ENCODE measurements around the gene ODF2.
A peak's percentile ranks its signal among the peaks of the same experiment; 100 is the strongest.

ODF2 gene

GRCh38 chr9:128455849-128456612, at the start of gene ODF2:
Gene ODF2 (plus strand): TSS chr9:128456006. CDS start chr9:128456092, 86 bp downstream.
- no peak for TF ChIP-seq CTCF (IDR thresholded peaks at IDR 0.05; ENCODE audit: insufficient read depth, low read depth, low read length, missing control alignments)
- H3K4me3 ChIP-seq (ENCODE audit: low read length): peak within 1 kb of the TSS; percentile 74
- DNase-seq (ENCODE audit: low read depth): peak; percentile 97

GRCh38 chr9:128406848-128407391, 48.9 kb upstream of the ODF2 start:
- DNase-seq (ENCODE audit: low read depth): no peak
- TF ChIP-seq CTCF (IDR thresholded peaks at IDR 0.05; ENCODE audit: insufficient read depth, low read depth, low read length, missing control alignments): no peak
- no peak overlapping the region for H3K4me3 ChIP-seq (ENCODE audit: low read length)

- TF ChIP-seq CTCF (IDR thresholded peaks at IDR 0.05; ENCODE audit: insufficient read depth, low read depth, low read length, missing control alignments): no peak
- no peak overlapping the region for H3K4me3 ChIP-seq (ENCODE audit: low read length)
- no peak for DNase-seq (ENCODE audit: low read depth)
Observed at GRCh38 chr9:128408963-128409431, 46.8 kb upstream of the ODF2 start.

GRCh38 chr9:128409450-128409849, 46.4 kb upstream of the ODF2 start:
- H3K4me3 ChIP-seq (ENCODE audit: low read length): no peak overlapping the region
- no peak for DNase-seq (ENCODE audit: low read depth)
- no peak for TF ChIP-seq CTCF (IDR thresholded peaks at IDR 0.05; ENCODE audit: insufficient read depth, low read depth, low read length, missing control alignments)

GRCh38 chr9:128409978-128410377, 45.8 kb upstream of the ODF2 start:
- TF ChIP-seq CTCF (IDR thresholded peaks at IDR 0.05; ENCODE audit: insufficient read depth, low read depth, low read length, missing control alignments): peak; percentile 44
- DNase-seq (ENCODE audit: low read depth): no peak
- H3K4me3 ChIP-seq (ENCODE audit: low read length): no peak overlapping the region

- H3K4me3 ChIP-seq (ENCODE audit: low read length): no peak overlapping the region
- no peak for TF ChIP-seq CTCF (IDR thresholded peaks at IDR 0.05; ENCODE audit: insufficient read depth, low read depth, low read length, missing control alignments)
- no peak for DNase-seq (ENCODE audit: low read depth)
Observed at GRCh38 chr9:128411364-128412119, 44.3 kb upstream of the ODF2 start.
